IMR-90 (cell line): Measurements from ENCODE around the gene BLOC1S5. TPM values are rescaled to one million over a fixed set of nuclear protein-coding genes. Genes with fewer than 3 reads are reported as not detected.

Experiments used
- ATAC-seq: fragments of 200-7000 bp; cut with Tn5 transposase; 2 replicates; pipeline ENCODE4 v1.9.1; 2020; ENCODE audit warnings: low read depth, mild to moderate bottlenecking, moderate library complexity
- BruUV-seq: library from RNA; stranded (reverse); fragments of 400-500 nt; replicated peaks from 2 replicates; lab custom pipeline; 2021; lab: Mats Ljungman, UMichigan
- CTCF ChIA-PET: fragments of 300-600 bp; formaldehyde crosslinking; extraction: SDS; loops from one replicate; lab custom pipeline; 2021; ENCODE audit warnings: antibody characterized with exemption; lab: Yijun Ruan, JAX
- POLR2A ChIA-PET: fragments of 300-600 bp; sonication (Branson Sonifier 250); formaldehyde crosslinking; loops from one replicate; lab custom pipeline; 2022; ENCODE audit warnings: antibody characterized with exemption; ENCODE audit not compliant: unreplicated experiment; lab: Charles Lee
- DNase-seq: peaks from one replicate; pipeline ENCODE4 v3.0.0; 2013
- H2AFZ ChIP-seq: replicated peaks from 2 replicates; pipeline ENCODE3; 2013; ENCODE audit warnings: low read length, mild to moderate bottlenecking; ENCODE audit not compliant: poor library complexity
- H2AK5ac ChIP-seq: 2 replicates; pipeline ENCODE4 v1.6.1; 2013; ENCODE audit warnings: low read depth, low read length, inconsistent platforms
- H2AK9ac ChIP-seq: replicated peaks from 2 replicates; pipeline ENCODE3; 2013; ENCODE audit warnings: mild to moderate bottlenecking, low read depth, low read length, moderate library complexity; ENCODE audit not compliant: poor library complexity
- H2BK120ac ChIP-seq: 2 replicates; pipeline ENCODE4 v1.6.1; 2013; ENCODE audit warnings: low read depth, low read length, inconsistent platforms
- H2BK15ac ChIP-seq: 3 replicates; pipeline ENCODE4 v1.6.1; 2013; ENCODE audit warnings: low read depth, low read length, inconsistent platforms
- H2BK20ac ChIP-seq: 2 replicates; pipeline ENCODE4 v1.6.1; 2013; ENCODE audit warnings: low read depth, mild to moderate bottlenecking, inconsistent platforms, low read length, moderate library complexity
- H2BK5ac ChIP-seq: 2 replicates; pipeline ENCODE4 v1.6.1; 2013; ENCODE audit warnings: mild to moderate bottlenecking, low read depth, low read length, inconsistent platforms; ENCODE audit not compliant: poor library complexity, severe bottlenecking
- H3K14ac ChIP-seq: replicated peaks from 2 replicates; pipeline ENCODE4 v1.6.1; 2013; ENCODE audit warnings: low read depth, low read length, inconsistent platforms
- H3K18ac ChIP-seq: 2 replicates; pipeline ENCODE4 v1.6.1; 2013; ENCODE audit warnings: low read depth, low read length, control low read depth
- H3K23ac ChIP-seq: 2 replicates; pipeline ENCODE4 v1.6.1; 2013; ENCODE audit warnings: low read depth, low read length, inconsistent platforms
- H3K27ac ChIP-seq: 2 replicates; pipeline ENCODE4 v1.5.1; 2013; ENCODE audit warnings: mild to moderate bottlenecking, control low read depth, low read length; ENCODE audit not compliant: insufficient read depth
- H3K27me3 ChIP-seq: 2 replicates; pipeline ENCODE4 v1.6.1; 2013; ENCODE audit warnings: low read length; ENCODE audit not compliant: control insufficient read depth, insufficient read depth
- H3K36me3 ChIP-seq: 2 replicates; pipeline ENCODE4 v1.6.1; 2013; ENCODE audit warnings: low read length, mixed read lengths; ENCODE audit not compliant: control insufficient read depth, insufficient read depth
- H3K4ac ChIP-seq: 2 replicates; pipeline ENCODE4 v1.6.1; 2013; ENCODE audit warnings: low read depth, low read length, inconsistent platforms
- H3K4me1 ChIP-seq: 2 replicates; pipeline ENCODE4 v1.6.1; 2013; ENCODE audit warnings: low read length, mixed read lengths; ENCODE audit not compliant: control insufficient read depth, insufficient read depth
- H3K4me2 ChIP-seq: 2 replicates; pipeline ENCODE4 v1.6.1; 2013; ENCODE audit warnings: low read depth, mild to moderate bottlenecking, control low read depth, low read length, moderate library complexity
- H3K4me3 ChIP-seq: 2 replicates; pipeline ENCODE4 v1.5.1; 2013; ENCODE audit warnings: low read depth, mild to moderate bottlenecking, control low read depth, low read length, moderate library complexity; ENCODE audit not compliant: insufficient read depth
- H3K56ac ChIP-seq: 2 replicates; pipeline ENCODE4 v1.6.1; 2013; ENCODE audit warnings: low read length, inconsistent platforms; ENCODE audit not compliant: insufficient read depth; ENCODE audit errors: extremely low read depth
- H3K79me1 ChIP-seq, 2 experiments: 2 replicates each; pipeline ENCODE4 v1.6.1; 2013; ENCODE audit warnings: low read length in 2 of 2, inconsistent platforms in 1 of 2, low read depth in 1 of 2
- H3K9ac ChIP-seq: 2 replicates; pipeline ENCODE4 v1.6.1; 2013; ENCODE audit warnings: low read depth, low read length, control low read depth
- H3K9me1 ChIP-seq: 2 replicates; pipeline ENCODE4 v1.6.1; 2013; ENCODE audit warnings: low read length, inconsistent platforms; ENCODE audit not compliant: insufficient read depth
- H3K9me3 ChIP-seq: 2 replicates; pipeline ENCODE4 v1.6.1; 2013; ENCODE audit warnings: low read length; ENCODE audit not compliant: control insufficient read depth, insufficient read depth
- H4K20me1 ChIP-seq: 2 replicates; pipeline ENCODE4 v1.6.1; 2013; ENCODE audit warnings: low read length, inconsistent platforms; ENCODE audit not compliant: insufficient read depth
- H4K5ac ChIP-seq: 2 replicates; pipeline ENCODE4 v1.6.1; 2013; ENCODE audit warnings: mild to moderate bottlenecking, low read depth, low read length, control low read depth
- H4K8ac ChIP-seq, 2 experiments: 2 replicates each; pipeline ENCODE4 v1.6.1; 2013; ENCODE audit warnings: low read depth in 2 of 2, low read length in 2 of 2, control low read depth in 1 of 2, inconsistent platforms in 1 of 2
- H4K91ac ChIP-seq: 2 replicates; pipeline ENCODE4 v1.6.1; 2013; ENCODE audit warnings: low read depth, low read length, inconsistent platforms; ENCODE audit not compliant: insufficient read depth
- BHLHE40 ChIP-seq: fragments of 150-350 bp; IDR thresholded peaks from 2 replicates; pipeline ENCODE4 v1.6.1; 2016; ENCODE audit warnings: mild to moderate bottlenecking, low read depth, low read length
- CEBPB ChIP-seq: IDR thresholded peaks from 2 replicates; pipeline ENCODE4 v1.6.1; 2012; ENCODE audit warnings: low read depth, low read length, improper control_type of control experiment
- CHD1 ChIP-seq: IDR thresholded peaks from 2 replicates; pipeline ENCODE4 v1.6.1; 2012; ENCODE audit warnings: low read depth, low read length, improper control_type of control experiment
- FOS ChIP-seq: fragments of 150-350 bp; IDR thresholded peaks from 2 replicates; pipeline ENCODE4 v1.6.1; 2016; ENCODE audit warnings: low read depth, low read length
- MAFK ChIP-seq: IDR thresholded peaks from 2 replicates; pipeline ENCODE4 v1.6.1; 2012; ENCODE audit warnings: low read depth, low read length, improper control_type of control experiment
- MAZ ChIP-seq: IDR thresholded peaks from 2 replicates; pipeline ENCODE4 v1.6.1; 2012; ENCODE audit warnings: low read depth, mild to moderate bottlenecking, low read length, improper control_type of control experiment, moderate library complexity, borderline replicate concordance
- MXI1 ChIP-seq: IDR thresholded peaks from 2 replicates; pipeline ENCODE4 v1.6.1; 2012; ENCODE audit warnings: low read depth, mild to moderate bottlenecking, low read length, moderate library complexity, borderline replicate concordance
- NFE2L2 ChIP-seq: fragments of 150-350 bp; IDR thresholded peaks from 2 replicates; pipeline ENCODE4 v1.6.1; 2016; ENCODE audit warnings: low read depth, mild to moderate bottlenecking, low read length
- POLR2A ChIP-seq: IDR thresholded peaks from 2 replicates; pipeline ENCODE4 v1.6.1; 2012; ENCODE audit warnings: mild to moderate bottlenecking, low read depth, low read length
- RAD21 ChIP-seq: IDR thresholded peaks from 2 replicates; pipeline ENCODE4 v1.6.1; 2012; ENCODE audit warnings: low read length, improper control_type of control experiment
- RCOR1 ChIP-seq: IDR thresholded peaks from 2 replicates; pipeline ENCODE4 v1.6.1; 2012; ENCODE audit warnings: mild to moderate bottlenecking, low read length, improper control_type of control experiment; ENCODE audit not compliant: insufficient replicate concordance
- RFX5 ChIP-seq: IDR thresholded peaks from 2 replicates; pipeline ENCODE4 v1.8.0; 2012; ENCODE audit warnings: low read depth, mild to moderate bottlenecking, low read length, moderate library complexity
- SMC3 ChIP-seq: fragments of 150-350 bp; IDR thresholded peaks from 2 replicates; pipeline ENCODE4 v1.6.1; 2016; ENCODE audit warnings: low read depth, mild to moderate bottlenecking, antibody characterized with exemption, low read length, moderate library complexity
- dilution Hi-C: fragments of 300-500 bp; cut with HindIII; formaldehyde crosslinking; loops from one replicate; pipeline ENCODE4 v1.14.3; 2018; ENCODE audit warnings: low sequenced_read_pairs; ENCODE audit not compliant: unreplicated experiment
- in situ Hi-C: fragments of 300-500 bp; cut with MboI; formaldehyde crosslinking; loops from 3 replicates; pipeline ENCODE4 v1.14.3; 2019; ENCODE audit warnings: low sequenced_read_pairs, inconsistent platforms, mixed read lengths
- intact Hi-C: fragments of 100-400 bp; cut with micrococcal nuclease; formaldehyde crosslinking; loops from 2 replicates; pipeline ENCODE4 v1.10.0; 2022
- polyA plus RNA-seq, 3 experiments: library from polyadenylated mRNA; depleted of rRNA; stranded (reverse); fragments of >200 nt; gene quantifications; 2 replicates each; pipeline ENCODE4 v1.2.3, GENCODE V29; 2012; ENCODE audit warnings: low replicate concordance in 1 of 3
- total RNA-seq: library from RNA; depleted of rRNA; stranded (reverse); fragments of >200 nt; gene quantifications from 2 replicates; pipeline ENCODE4 v1.2.3, GENCODE V29; 2012
- TF ChIP-seq, protein P1 (sequence below): conservative IDR thresholded peaks from 2 replicates; pipeline ENCODE4 v1.5.1; 2012; ENCODE audit warnings: mild to moderate bottlenecking, low read depth, low read length, improper control_type of control experiment
- TF ChIP-seq, protein P2 (sequence below): fragments of 150-350 bp; IDR thresholded peaks from 2 replicates; pipeline ENCODE4 v1.6.1; 2016; ENCODE audit warnings: low read depth, mild to moderate bottlenecking, low read length, moderate library complexity, borderline replicate concordance
- TF ChIP-seq, protein P3 (sequence below): fragments of 150-350 bp; IDR thresholded peaks from 2 replicates; pipeline ENCODE4 v1.6.1; 2017; ENCODE audit warnings: mild to moderate bottlenecking, antibody characterized with exemption, low read length, low read depth

The BLOC1S5 gene
- total and polyA plus RNA-seq, 2 of the 4 experiments (the other 2 are of a cell fraction), result 4.8 to 17.2 TPM

DNA sequence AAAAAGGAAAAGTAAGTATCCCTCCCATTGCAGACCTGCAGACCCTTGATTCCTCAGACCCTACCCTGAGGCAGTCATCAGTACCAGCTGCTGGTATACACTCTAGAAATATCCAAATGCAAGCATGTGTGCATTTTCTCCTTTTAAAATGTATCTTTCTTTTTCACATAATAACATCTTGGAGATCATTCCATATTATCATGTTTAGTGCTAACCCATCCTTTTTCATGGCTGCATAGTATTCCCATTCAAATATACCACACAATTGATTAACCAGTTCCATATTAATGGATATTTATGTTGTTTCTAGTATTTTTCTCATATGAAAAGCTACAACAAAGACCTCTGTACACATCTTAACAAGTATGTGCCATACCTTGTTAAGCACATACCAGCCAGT lies 70.8 kb downstream of the BLOC1S5 start:
- Histone ChIP-seq H4K91ac (no peak overlapping the region), H3K56ac (no peak overlapping the region), H2AK9ac (no peak overlapping the region), H2AFZ (no peak overlapping the region), H2AK5ac (no peak overlapping the region), H3K14ac (no peak overlapping the region), H3K4me2 (no peak overlapping the region), H3K18ac (no peak overlapping the region), H2BK120ac (no peak overlapping the region), H3K27ac (no peak overlapping the region), H3K27me3 (no peaks in the 10 kb centered on the region), H4K8ac (no peak overlapping the region), H2BK20ac (no peak overlapping the region), H2BK15ac (no peak overlapping the region), H3K9me3 (no peaks in the 10 kb centered on the region), H2BK5ac (no peak overlapping the region), H3K4ac (no peak overlapping the region), H3K79me1 (no peaks in the 10 kb centered on the region), H3K9ac (no peak overlapping the region), H3K4me3 (no peak overlapping the region), H3K9me1 (0 out of 2 replicates have a peak, but pooled peaks cover 2% of the 10 kb centered on the region), H3K4me1 (peaks cover 8% of the 10 kb centered on the region), H3K23ac (no peak overlapping the region), H4K5ac (no peak overlapping the region), H3K36me3 (no peaks in the 10 kb centered on the region), H4K20me1 (peaks cover 3% of the 10 kb centered on the region; the same call in 1 of the 2 replicates)
- CTCF ChIA-PET, result interaction anchor here (0.8 to 1.6 kb wide), 4 partner anchors 7 to 270 kb away, joined by 4 to 14 read pairs (median 6); no protein-coding TSS in a partner anchor
- no peak for TF ChIP-seq CEBPB
- no peak for TF ChIP-seq RFX5
- TF ChIP-seq, protein P1, sequence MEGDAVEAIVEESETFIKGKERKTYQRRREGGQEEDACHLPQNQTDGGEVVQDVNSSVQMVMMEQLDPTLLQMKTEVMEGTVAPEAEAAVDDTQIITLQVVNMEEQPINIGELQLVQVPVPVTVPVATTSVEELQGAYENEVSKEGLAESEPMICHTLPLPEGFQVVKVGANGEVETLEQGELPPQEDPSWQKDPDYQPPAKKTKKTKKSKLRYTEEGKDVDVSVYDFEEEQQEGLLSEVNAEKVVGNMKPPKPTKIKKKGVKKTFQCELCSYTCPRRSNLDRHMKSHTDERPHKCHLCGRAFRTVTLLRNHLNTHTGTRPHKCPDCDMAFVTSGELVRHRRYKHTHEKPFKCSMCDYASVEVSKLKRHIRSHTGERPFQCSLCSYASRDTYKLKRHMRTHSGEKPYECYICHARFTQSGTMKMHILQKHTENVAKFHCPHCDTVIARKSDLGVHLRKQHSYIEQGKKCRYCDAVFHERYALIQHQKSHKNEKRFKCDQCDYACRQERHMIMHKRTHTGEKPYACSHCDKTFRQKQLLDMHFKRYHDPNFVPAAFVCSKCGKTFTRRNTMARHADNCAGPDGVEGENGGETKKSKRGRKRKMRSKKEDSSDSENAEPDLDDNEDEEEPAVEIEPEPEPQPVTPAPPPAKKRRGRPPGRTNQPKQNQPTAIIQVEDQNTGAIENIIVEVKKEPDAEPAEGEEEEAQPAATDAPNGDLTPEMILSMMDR, result no peak
- no peak for TF ChIP-seq RAD21
- TF ChIP-seq CHD1, result no peak
- no peak for TF ChIP-seq MAZ
- no peak for TF ChIP-seq MAFK
- no peak for TF ChIP-seq POLR2A
- no peak for TF ChIP-seq NFE2L2
- TF ChIP-seq SMC3, result no peak
- no peak for TF ChIP-seq BHLHE40
- no peak for TF ChIP-seq RCOR1
- no peak for TF ChIP-seq MXI1
- TF ChIP-seq, protein P2, sequence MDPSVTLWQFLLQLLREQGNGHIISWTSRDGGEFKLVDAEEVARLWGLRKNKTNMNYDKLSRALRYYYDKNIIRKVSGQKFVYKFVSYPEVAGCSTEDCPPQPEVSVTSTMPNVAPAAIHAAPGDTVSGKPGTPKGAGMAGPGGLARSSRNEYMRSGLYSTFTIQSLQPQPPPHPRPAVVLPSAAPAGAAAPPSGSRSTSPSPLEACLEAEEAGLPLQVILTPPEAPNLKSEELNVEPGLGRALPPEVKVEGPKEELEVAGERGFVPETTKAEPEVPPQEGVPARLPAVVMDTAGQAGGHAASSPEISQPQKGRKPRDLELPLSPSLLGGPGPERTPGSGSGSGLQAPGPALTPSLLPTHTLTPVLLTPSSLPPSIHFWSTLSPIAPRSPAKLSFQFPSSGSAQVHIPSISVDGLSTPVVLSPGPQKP, result no peak
- TF ChIP-seq FOS, result no peak
- TF ChIP-seq, protein P3, sequence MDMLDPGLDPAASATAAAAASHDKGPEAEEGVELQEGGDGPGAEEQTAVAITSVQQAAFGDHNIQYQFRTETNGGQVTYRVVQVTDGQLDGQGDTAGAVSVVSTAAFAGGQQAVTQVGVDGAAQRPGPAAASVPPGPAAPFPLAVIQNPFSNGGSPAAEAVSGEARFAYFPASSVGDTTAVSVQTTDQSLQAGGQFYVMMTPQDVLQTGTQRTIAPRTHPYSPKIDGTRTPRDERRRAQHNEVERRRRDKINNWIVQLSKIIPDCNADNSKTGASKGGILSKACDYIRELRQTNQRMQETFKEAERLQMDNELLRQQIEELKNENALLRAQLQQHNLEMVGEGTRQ, result no peak
- no TSS peak for BruUV-seq
- dilution Hi-C loops, result no loop called here
- in situ Hi-C loops, result no loop called here
- POLR2A ChIA-PET, result no interaction called here
- ATAC-seq (no peak), DNase-seq (no peak)
- intact Hi-C loops, result loop anchor here (2.0 kb wide), 1 partner anchor 271 kb away; no protein-coding TSS in a partner anchor
